GM19372 (cell line): ENCODE measurements around the gene IBA57.

ENCODE experiments used
- ATAC-seq: cut with Tn5 transposase; IDR thresholded peaks from one replicate; pipeline ENCODE4 v1.9.1; 2021; ENCODE audit warnings: mild to moderate bottlenecking, low read depth, moderate library complexity; ENCODE audit not compliant: unreplicated experiment

Gene IBA57

GRCh38 chr1:228144193-228144992 is 21.2 kb upstream of the IBA57 start:
- ATAC-seq = no peak

DNA sequence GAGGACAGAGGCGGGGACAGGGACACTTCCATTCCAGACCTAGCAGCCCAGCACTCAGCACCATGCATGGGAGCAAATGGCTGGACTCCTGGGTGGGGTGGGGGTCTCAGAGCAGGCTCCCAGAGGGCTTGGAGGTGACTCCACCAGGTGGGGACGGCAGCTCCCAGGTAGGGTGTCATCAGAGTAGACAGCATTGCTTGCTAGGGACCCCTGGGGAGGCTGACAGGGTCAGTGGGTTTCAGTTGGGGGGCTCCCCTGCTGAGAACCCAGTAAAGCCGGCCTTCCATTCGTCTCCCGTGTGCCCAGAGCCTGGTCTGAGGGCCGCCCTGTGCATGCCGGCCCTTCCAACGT is 20.6 kb upstream of the IBA57 start:
- ATAC-seq = no peak

GRCh38 chr1:228145463-228146416 is 19.9 kb upstream of the IBA57 start:
- ATAC-seq = no peak

GRCh38 chr1:228146417-228147150 is 19.0 kb upstream of the IBA57 start:
- ATAC-seq = no peak

- no peak for ATAC-seq
Measured at GRCh38 chr1:228147151-228147693, 18.4 kb upstream of the IBA57 start.

DNA sequence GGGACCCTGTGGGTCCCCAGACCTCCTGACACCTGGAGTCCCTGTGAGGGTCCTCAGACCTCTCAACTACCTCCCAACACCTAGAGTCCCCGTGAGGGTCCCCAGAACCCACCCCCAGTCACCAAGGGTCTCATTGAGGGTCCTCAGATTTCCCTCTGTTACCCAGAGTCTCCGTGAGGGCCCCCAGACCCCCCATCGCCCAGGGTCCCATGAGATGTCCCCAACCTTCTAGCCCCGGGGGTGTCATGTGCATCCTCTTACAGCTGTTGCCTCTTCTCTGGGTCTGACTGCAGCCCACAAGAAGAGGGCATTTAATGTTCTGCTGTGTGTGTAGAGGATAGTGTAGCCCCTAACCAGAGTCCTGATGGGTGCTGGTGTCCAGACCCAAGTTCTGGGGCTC is 17.8 kb upstream of the IBA57 start:
- ATAC-seq = no peak

DNA sequence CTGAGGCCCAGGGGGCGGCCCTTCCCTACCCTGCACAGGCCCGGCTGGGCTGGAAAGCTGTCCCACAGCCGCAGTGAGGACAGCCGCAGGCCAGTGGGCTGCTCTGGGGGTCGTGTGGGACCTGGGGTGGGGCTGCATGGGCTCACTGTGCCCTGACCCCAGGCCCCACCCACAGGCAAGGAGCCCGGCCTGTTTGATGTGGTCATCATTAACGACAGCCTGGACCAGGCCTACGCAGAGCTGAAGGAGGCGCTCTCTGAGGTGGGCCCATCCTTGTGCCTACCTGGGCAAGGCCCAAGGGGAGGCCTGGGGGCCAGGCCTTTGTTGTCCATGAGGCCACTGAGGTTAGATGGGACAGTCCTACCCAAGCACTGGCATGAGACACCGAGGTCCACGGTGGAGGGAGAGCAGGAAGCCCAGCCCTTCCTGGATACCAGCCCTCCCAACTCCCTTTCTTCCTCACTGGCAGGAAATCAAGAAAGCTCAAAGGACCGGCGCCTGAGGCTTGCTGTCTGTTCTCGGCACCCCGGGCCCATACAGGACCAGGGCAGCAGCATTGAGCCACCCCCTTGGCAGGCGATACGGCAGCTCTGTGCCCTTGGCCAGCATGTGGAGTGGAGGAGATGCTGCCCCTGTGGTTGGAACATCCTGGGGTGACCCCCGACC is 17.3 kb upstream of the IBA57 start:
- ATAC-seq = no peak

- no peak for ATAC-seq
Measured at GRCh38 chr1:228148935-228149405, 16.6 kb upstream of the IBA57 start.

- no peak for ATAC-seq
Measured at GRCh38 chr1:228149406-228150119, 16.0 kb upstream of the IBA57 start, which contains the start of gene GJC2. Gene GJC2 (plus strand): TSS chr1:228149930. CDS start chr1:228157759, 7,829 bp downstream.

GRCh38 chr1:228150120-228150460 is 15.5 kb upstream of the IBA57 start:
- no peak for ATAC-seq

DNA sequence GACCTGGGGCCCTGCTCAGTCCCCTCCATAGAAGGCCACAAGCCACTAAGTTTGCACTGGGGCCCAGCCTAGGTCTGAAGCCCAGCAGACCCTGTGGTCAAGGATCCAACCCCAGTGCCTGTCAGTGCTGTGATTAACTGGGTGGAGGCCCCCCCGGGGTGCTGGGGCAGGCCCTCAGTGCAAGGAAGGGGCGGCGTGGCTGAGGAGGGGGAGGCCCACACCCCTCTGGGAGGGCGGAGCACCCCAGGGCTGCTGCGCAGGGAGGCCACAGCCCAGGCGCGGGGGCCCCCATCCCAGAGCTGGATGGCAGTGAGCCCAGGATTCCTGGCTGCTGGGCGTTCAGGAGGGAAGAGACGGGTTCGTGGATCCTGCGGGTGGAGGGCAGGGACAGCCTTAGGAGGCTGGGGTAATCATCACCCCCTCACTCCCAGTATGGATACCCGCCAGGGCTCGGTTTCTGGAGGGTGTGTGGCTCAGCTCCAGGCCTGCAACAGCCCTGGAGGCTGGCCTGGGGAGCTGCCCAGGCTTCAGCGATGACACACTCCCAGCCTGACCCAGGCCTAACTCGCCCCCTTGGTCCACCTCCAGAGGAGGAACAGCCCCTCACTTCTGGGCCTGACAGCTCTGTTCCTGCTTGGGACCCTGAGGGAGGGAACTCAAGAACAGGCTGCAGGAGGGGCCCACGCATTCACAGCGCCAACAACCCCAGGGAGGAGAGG is 15.0 kb upstream of the IBA57 start:
- ATAC-seq = no peak

GRCh38 chr1:228151180-228151925 is 14.3 kb upstream of the IBA57 start:
- no peak for ATAC-seq

- ATAC-seq = no peak
Measured at GRCh38 chr1:228152097-228152917, 13.3 kb upstream of the IBA57 start.

- no peak for ATAC-seq
Measured at GRCh38 chr1:228152918-228153258, 12.7 kb upstream of the IBA57 start.

GRCh38 chr1:228154021-228154669 is 11.5 kb upstream of the IBA57 start:
- ATAC-seq = no peak

DNA sequence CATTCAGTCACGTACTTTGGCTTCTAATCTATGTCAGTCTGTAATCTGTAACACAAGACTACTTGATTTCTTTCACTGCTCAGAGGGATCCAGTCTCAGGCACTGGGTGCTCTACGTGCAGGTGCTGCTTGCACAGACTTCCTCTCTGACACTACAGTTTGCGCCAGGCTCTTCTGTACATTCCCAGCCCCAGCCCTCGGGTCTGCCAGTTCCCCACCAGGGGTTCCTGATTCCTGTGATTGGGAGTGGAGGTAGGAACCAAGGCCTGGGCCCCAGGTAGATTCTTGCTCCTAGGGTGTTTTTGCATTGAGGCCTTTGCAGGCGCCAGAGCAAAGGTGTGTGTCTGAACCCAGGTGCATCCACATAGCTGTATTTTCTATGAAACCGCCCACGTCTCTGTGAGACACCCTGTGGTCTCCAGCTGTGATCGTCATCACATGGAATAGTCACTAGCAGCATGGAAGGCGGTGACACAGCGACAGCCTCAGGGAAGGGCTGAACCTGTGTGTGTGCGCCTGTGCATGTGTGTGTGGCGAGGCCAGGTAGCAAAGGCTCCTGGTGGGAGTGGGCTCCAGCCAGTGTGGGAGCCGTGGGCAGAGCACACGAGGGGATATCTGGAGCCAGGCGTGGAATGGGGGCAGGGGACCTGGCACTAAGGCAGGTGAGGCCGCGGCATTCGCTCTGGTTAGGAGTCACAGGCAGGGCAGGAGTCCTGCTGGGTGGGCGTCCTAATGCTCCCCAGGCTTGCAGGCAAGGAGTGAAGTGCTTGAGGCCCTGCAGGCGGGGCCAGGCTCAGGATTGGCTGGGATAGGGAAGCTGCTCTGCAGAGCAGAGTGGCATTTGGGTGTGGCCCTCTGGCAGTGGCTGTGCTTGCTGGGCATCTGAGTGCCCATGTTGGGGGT is 10.7 kb upstream of the IBA57 start:
- no peak for ATAC-seq
